HL-60 (cell line): Measurements from ENCODE around the gene CCDC181.

Experiments
- DNase-seq, 2 experiments: peaks; one replicate each; pipeline ENCODE4 v3.0.0-alpha.2; 2010 to 2020; ENCODE audit warnings: low read depth in 1 of 2, low spot score in 1 of 2
- H3K27ac ChIP-seq: fragments of 250-450 bp; sonication (Bioruptor Pico); replicated peaks from 2 replicates; pipeline ENCODE4 v1.5.1; 2020; ENCODE audit warnings: mild to moderate bottlenecking, moderate library complexity
- H3K27me3 ChIP-seq: fragments of 250-450 bp; sonication (Bioruptor Pico); 2 replicates; pipeline ENCODE4 v1.5.1; 2021; ENCODE audit warnings: mild to moderate bottlenecking, moderate library complexity; ENCODE audit not compliant: insufficient read depth, poor library complexity, severe bottlenecking
- H3K4me3 ChIP-seq: replicated peaks from 2 replicates; pipeline ENCODE4 v1.5.1; 2011; ENCODE audit warnings: mild to moderate bottlenecking, control low read depth, low read length; ENCODE audit not compliant: insufficient read depth
- CTCF ChIP-seq: IDR thresholded peaks from one replicate; pipeline ENCODE4 v1.5.1; 2011; ENCODE audit warnings: low read length, control low read depth, inconsistent platforms; ENCODE audit not compliant: insufficient read depth
- GABPA ChIP-seq: IDR thresholded peaks from 2 replicates; pipeline ENCODE4 v1.6.1; 2012; ENCODE audit warnings: low read depth
- POLR2AphosphoS5 ChIP-seq: IDR thresholded peaks from 2 replicates; pipeline ENCODE4 v1.6.1; 2012; ENCODE audit warnings: low read depth
- REST ChIP-seq: IDR thresholded peaks from 2 replicates; pipeline ENCODE4 v1.6.1; 2012; ENCODE audit warnings: low read depth; ENCODE audit not compliant: insufficient replicate concordance
- SPI1 ChIP-seq: IDR thresholded peaks from 2 replicates; pipeline ENCODE4 v1.6.1; 2012; ENCODE audit warnings: low read depth, mild to moderate bottlenecking, borderline replicate concordance

CCDC181 gene

GRCh38 chr1:169452921-169453320 lies 25.6 kb upstream of the CCDC181 start:
- Histone ChIP-seq H3K27ac (no peak overlapping the region), H3K4me3 (no peak overlapping the region), H3K27me3 (no peaks in the 10 kb centered on the region)
- TF ChIP-seq GABPA (no peak), POLR2AphosphoS5 (no peak), REST (no peak), CTCF (no peak), SPI1 (no peak)
- DNase-seq, result no peak

- Histone ChIP-seq H3K27ac (no peak overlapping the region), H3K4me3 (no peak overlapping the region), H3K27me3 (no peaks in the 10 kb centered on the region)
- no peak for TF ChIP-seq GABPA
- no peak for TF ChIP-seq POLR2AphosphoS5
- no peak for TF ChIP-seq SPI1
- no peak for TF ChIP-seq REST
- TF ChIP-seq CTCF, result no peak
- DNase-seq, result no peak
These were observed 24.0 kb upstream of the CCDC181 start for GRCh38 chr1:169451218-169451824.

- H3K4me3 ChIP-seq, result no peak overlapping the region
- DNase-seq, result no peak
- no peak overlapping the region for H3K27ac ChIP-seq
- TF ChIP-seq POLR2AphosphoS5 (no peak), SPI1 (no peak), GABPA (no peak), REST (no peak), CTCF (no peak)
- H3K27me3 ChIP-seq, result no peaks in the 10 kb centered on the region
These were observed 16.6 kb upstream of the CCDC181 start for GRCh38 chr1:169443923-169444322.
